Endodermal cell (in vitro differentiated cells): ENCODE results near the gene ATP6V1A. TPM values are rescaled to one million over a fixed set of nuclear protein-coding genes. Genes with fewer than 3 reads are reported as not detected.

ENCODE experiments used
- DNase-seq: peaks from one replicate; pipeline ENCODE4 v3.0.0-alpha.2; 2017
- H3K27ac ChIP-seq: 2 replicates; pipeline ENCODE4 v1.5.1; 2013; ENCODE audit warnings: mild to moderate bottlenecking, low read depth, low read length, moderate library complexity
- H3K27me3 ChIP-seq: 2 replicates; pipeline ENCODE4 v1.6.1; 2013; ENCODE audit warnings: mild to moderate bottlenecking, low read length, moderate library complexity; ENCODE audit not compliant: insufficient read depth, control insufficient read depth, poor library complexity, severe bottlenecking
- H3K36me3 ChIP-seq: 2 replicates; pipeline ENCODE4 v1.7.0; 2013; ENCODE audit warnings: mild to moderate bottlenecking, low read length, moderate library complexity; ENCODE audit not compliant: control insufficient read depth, insufficient read depth
- H3K4me1 ChIP-seq: one replicate; pipeline ENCODE4 v1.7.0; 2013; ENCODE audit warnings: low read length; ENCODE audit not compliant: control insufficient read depth, insufficient read depth
- H3K4me3 ChIP-seq: 2 replicates; pipeline ENCODE4 v1.5.1; 2013; ENCODE audit warnings: mild to moderate bottlenecking, low read length, moderate library complexity
- H3K9ac ChIP-seq: 2 replicates; pipeline ENCODE4 v1.6.1; 2013; ENCODE audit warnings: mild to moderate bottlenecking, low read length, moderate library complexity; ENCODE audit not compliant: poor library complexity, severe bottlenecking; ENCODE audit errors: extremely low read depth
- H3K9me3 ChIP-seq: 2 replicates; pipeline ENCODE4 v1.6.1; 2013; ENCODE audit warnings: mild to moderate bottlenecking, low read length, moderate library complexity; ENCODE audit not compliant: control insufficient read depth
- H3K27ac Mint-ChIP-seq: 2 replicates; pipeline ENCODE4 v1.8.0; 2020; ENCODE audit warnings: mixed read lengths
- H3K27me3 Mint-ChIP-seq: 2 replicates; pipeline ENCODE4 v1.8.0; 2021; ENCODE audit warnings: mild to moderate bottlenecking, mixed read lengths; ENCODE audit not compliant: insufficient read depth
- H3K36me3 Mint-ChIP-seq: 2 replicates; pipeline ENCODE4 v1.8.0; 2020; ENCODE audit warnings: low read depth, mixed read lengths
- H3K4me1 Mint-ChIP-seq: 2 replicates; pipeline ENCODE4 v1.8.0; 2020; ENCODE audit warnings: mixed read lengths
- H3K4me3 Mint-ChIP-seq: 2 replicates; pipeline ENCODE4 v1.8.0; 2020; ENCODE audit warnings: mild to moderate bottlenecking, moderate library complexity, mixed read lengths
- H3K9me3 Mint-ChIP-seq: 2 replicates; pipeline ENCODE4 v1.8.0; 2020; ENCODE audit warnings: mild to moderate bottlenecking, mixed read lengths
- WGBS, 2 experiments: methylation state at CpG; one replicate each; pipeline versions ENCODE4 v1.1.5 to v1.1.7; 2013; ENCODE audit warnings: missing lambda C conversion rate in 2 of 2, mixed read lengths in 1 of 2; ENCODE audit not compliant: insufficient coverage in 1 of 2, insufficient read length in 1 of 2; 5-methylcytosine and 5-hydroxymethylcytosine counted together
- total RNA-seq, 2 donors: library from RNA; stranded (reverse); fragmentation: NEBNext Ultra II Directional in 1 of 2; extraction: Animal tissue kit (Norgen Biotek cat#: 25700) in 1 of 2; gene quantifications; 2 replicates in 1 of 2; 3 replicates in 1 of 2; pipeline ENCODE4 v1.2.1, GENCODE V29; 2021
- TF ChIP-seq, protein P1 (sequence below): fragments of 200-600 bp; sonication (generic); conservative IDR thresholded peaks from 2 replicates; pipeline ENCODE4 v1.5.0; 2021; ENCODE audit warnings: antibody characterized with exemption, mild to moderate bottlenecking

Gene ATP6V1A
- total RNA-seq, 2 donors from 2014 or later, result 58.4 to 63.4 TPM

DNA sequence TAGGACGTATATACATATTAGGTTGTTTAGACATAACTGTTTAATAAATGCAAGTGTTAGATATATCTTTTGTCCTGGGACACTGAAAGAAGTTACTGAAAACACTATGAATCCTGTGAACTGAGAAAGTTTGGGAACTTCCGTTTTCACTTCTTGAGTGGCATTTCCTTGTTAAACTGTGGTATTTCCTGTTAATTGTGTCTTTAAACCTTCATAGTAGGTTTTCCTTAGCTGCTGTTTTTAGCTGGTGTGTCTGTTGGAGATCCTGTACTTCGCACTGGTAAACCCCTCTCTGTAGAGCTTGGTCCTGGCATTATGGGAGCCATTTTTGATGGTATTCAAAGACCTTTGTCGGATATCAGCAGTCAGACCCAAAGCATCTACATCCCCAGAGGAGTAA is 37.1 kb downstream of the ATP6V1A start:
- peak overlapping the region; percentile 89 for H3K27ac Mint-ChIP-seq
- H3K9ac ChIP-seq, result no peak overlapping the region
- H3K4me3 ChIP-seq, result no peak overlapping the region
- no peaks in the 10 kb centered on the region for H3K27me3 Mint-ChIP-seq
- H3K36me3 Mint-ChIP-seq, result peaks cover 23% of the 10 kb centered on the region
- peaks cover 2% of the 10 kb centered on the region for H3K4me1 Mint-ChIP-seq
- 79 to 87% methylated on average over 3 to 4 of the region's 4 CpGs for WGBS, 2 experiments
- H3K36me3 ChIP-seq, result no peaks in the 10 kb centered on the region
- TF ChIP-seq, protein P1, sequence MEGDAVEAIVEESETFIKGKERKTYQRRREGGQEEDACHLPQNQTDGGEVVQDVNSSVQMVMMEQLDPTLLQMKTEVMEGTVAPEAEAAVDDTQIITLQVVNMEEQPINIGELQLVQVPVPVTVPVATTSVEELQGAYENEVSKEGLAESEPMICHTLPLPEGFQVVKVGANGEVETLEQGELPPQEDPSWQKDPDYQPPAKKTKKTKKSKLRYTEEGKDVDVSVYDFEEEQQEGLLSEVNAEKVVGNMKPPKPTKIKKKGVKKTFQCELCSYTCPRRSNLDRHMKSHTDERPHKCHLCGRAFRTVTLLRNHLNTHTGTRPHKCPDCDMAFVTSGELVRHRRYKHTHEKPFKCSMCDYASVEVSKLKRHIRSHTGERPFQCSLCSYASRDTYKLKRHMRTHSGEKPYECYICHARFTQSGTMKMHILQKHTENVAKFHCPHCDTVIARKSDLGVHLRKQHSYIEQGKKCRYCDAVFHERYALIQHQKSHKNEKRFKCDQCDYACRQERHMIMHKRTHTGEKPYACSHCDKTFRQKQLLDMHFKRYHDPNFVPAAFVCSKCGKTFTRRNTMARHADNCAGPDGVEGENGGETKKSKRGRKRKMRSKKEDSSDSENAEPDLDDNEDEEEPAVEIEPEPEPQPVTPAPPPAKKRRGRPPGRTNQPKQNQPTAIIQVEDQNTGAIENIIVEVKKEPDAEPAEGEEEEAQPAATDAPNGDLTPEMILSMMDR, result no peak
- no peaks in the 10 kb centered on the region for H3K9me3 ChIP-seq
- DNase-seq, result no peak
- no peaks in the 10 kb centered on the region for H3K4me1 ChIP-seq
- H3K27me3 ChIP-seq, result no peaks in the 10 kb centered on the region
- H3K4me3 Mint-ChIP-seq, result no peak overlapping the region
- no peaks in the 10 kb centered on the region for H3K9me3 Mint-ChIP-seq
- H3K27ac ChIP-seq, result peak overlapping the region; percentile 30

DNA sequence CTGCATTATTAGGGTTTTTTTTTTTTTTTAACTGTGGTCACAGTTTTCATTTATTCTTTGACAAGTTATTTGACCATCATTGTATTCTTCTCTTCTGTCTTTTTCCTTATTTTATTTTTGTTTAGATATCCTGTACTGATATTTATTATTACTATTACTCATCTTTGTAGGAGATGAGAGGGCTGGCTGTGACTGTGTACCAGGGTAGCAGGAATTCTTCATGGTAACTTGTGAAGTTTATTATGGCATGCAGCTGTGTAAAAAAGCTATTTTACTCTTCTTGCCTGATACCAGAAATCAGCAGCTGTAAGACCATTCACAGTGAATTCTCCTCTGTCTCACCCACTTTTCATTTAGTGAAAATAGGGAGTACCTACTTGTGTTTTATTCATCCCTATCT is 44.5 kb downstream of the ATP6V1A start:
- Histone ChIP-seq H3K4me3 (no peak overlapping the region), H3K27me3 (no peaks in the 10 kb centered on the region), H3K4me1 (no peaks in the 10 kb centered on the region), H3K27ac (no peak overlapping the region), H3K9me3 (no peaks in the 10 kb centered on the region), H3K36me3 (peaks cover 9% of the 10 kb centered on the region), H3K9ac (no peak overlapping the region)
- TF ChIP-seq, protein P1, result no peak
- no peak overlapping the region for H3K27ac Mint-ChIP-seq
- no peak overlapping the region for H3K4me3 Mint-ChIP-seq
- H3K36me3 Mint-ChIP-seq, result peaks cover 22% of the 10 kb centered on the region
- H3K4me1 Mint-ChIP-seq, result no peaks in the 10 kb centered on the region
- DNase-seq, result no peak
- no peaks in the 10 kb centered on the region for H3K27me3 Mint-ChIP-seq
- H3K9me3 Mint-ChIP-seq, result no peaks in the 10 kb centered on the region

DNA sequence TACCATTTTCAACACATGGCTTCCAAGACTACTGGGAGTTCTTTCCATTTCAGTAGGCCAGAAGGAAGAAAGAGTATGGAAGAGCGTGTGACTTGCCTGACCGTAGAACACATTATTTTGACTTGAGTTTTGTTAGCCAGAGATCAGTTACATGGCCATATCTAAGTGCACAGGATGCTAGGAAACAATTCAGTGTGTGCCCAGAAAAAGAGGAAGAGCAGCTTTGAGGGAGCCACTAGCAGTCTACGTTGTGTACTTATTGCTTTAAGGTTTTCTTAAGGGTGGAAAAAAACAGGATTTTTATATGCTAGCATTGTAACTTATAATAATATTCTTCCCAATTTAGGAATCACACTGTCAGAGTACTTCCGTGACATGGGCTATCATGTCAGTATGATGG is 47.7 kb downstream of the ATP6V1A start:
- Mint-ChIP-seq H3K4me1 (no peaks in the 10 kb centered on the region), H3K36me3 (peaks cover 23% of the 10 kb centered on the region), H3K9me3 (no peaks in the 10 kb centered on the region), H3K4me3 (no peak overlapping the region), H3K27me3 (no peaks in the 10 kb centered on the region), H3K27ac (no peak overlapping the region)
- 94% methylated on average over 3 to 4 of the region's 4 CpGs for WGBS, 2 experiments
- Histone ChIP-seq H3K4me3 (no peak overlapping the region), H3K27me3 (no peaks in the 10 kb centered on the region), H3K27ac (no peak overlapping the region), H3K4me1 (no peaks in the 10 kb centered on the region), H3K9me3 (no peaks in the 10 kb centered on the region), H3K36me3 (peaks cover 26% of the 10 kb centered on the region), H3K9ac (no peak overlapping the region)
- TF ChIP-seq, protein P1, result no peak
- no peak for DNase-seq
